HepG2 (cell line): ENCODE results near the gene BPI. TPM values are rescaled to one million over a fixed set of nuclear protein-coding genes. Genes with fewer than 3 reads are reported as not detected.

Experiments used
- ARNT ChIP-seq: fragments of 450-650 bp; IDR thresholded peaks from 2 replicates; pipeline ENCODE4 v1.6.1; 2017
- GATA4 ChIP-seq: sonication (generic); IDR thresholded peaks from 2 replicates; pipeline ENCODE4 v1.6.1; 2016; ENCODE audit warnings: antibody characterized with exemption, low read depth, borderline replicate concordance
- HOXA7 ChIP-seq: sonication (generic); formaldehyde crosslinking; IDR thresholded peaks from 2 replicates; pipeline ENCODE4 v1.8.1; 2022; ENCODE audit warnings: mild to moderate bottlenecking, missing genetic modification reagents, moderate library complexity
- MEF2D ChIP-seq: sonication (generic); formaldehyde crosslinking; IDR thresholded peaks from 2 replicates; pipeline ENCODE4 v1.5.1; 2020; ENCODE audit warnings: mild to moderate bottlenecking, missing genetic modification reagents
- MIXL1 ChIP-seq: IDR thresholded peaks from 2 replicates; pipeline ENCODE4 v1.6.1; 2016
- MYNN ChIP-seq: sonication (generic); formaldehyde crosslinking; IDR thresholded peaks from 2 replicates; pipeline ENCODE4 v1.4.0; 2020; ENCODE audit warnings: mild to moderate bottlenecking, low read depth, missing genetic modification reagents
- RAD21 ChIP-seq: fragments of 450-650 bp; formaldehyde crosslinking; IDR thresholded peaks from 2 replicates; pipeline ENCODE4 v1.5.0; 2020; ENCODE audit warnings: mild to moderate bottlenecking
- RNF2 ChIP-seq: fragments of 450-650 bp; conservative IDR thresholded peaks from 2 replicates; pipeline ENCODE4 v1.6.1; 2016; ENCODE audit warnings: low read depth
- SP1 ChIP-seq, 2 experiments: fragments of 450-650 bp in 1 of 2; sonication (generic) in 1 of 2; formaldehyde crosslinking in 1 of 2; IDR thresholded peaks; 2 replicates each; pipeline versions ENCODE4 v1.4.0 to v1.6.1; 2016 to 2020; ENCODE audit warnings: missing genetic modification reagents in 1 of 2
- SP5 ChIP-seq: IDR thresholded peaks from 2 replicates; pipeline ENCODE4 v1.6.1; 2016; ENCODE audit warnings: low read depth, borderline replicate concordance
- TEAD3 ChIP-seq: optimal IDR thresholded peaks from 2 replicates; pipeline ENCODE3; 2016; ENCODE audit warnings: borderline replicate concordance
- TFE3 ChIP-seq: IDR thresholded peaks from 2 replicates; pipeline ENCODE4 v1.6.1; 2016
- XRCC5 ChIP-seq: fragments of 200-400 bp; formaldehyde crosslinking; optimal IDR thresholded peaks from 2 replicates; pipeline ENCODE3; 2017; ENCODE audit warnings: mild to moderate bottlenecking, low read length
- YEATS4 ChIP-seq: sonication (generic); formaldehyde crosslinking; IDR thresholded peaks from 2 replicates; pipeline ENCODE4 v1.4.0; 2020; ENCODE audit warnings: missing genetic modification reagents, borderline replicate concordance
- ZFP36L2 ChIP-seq: sonication (generic); formaldehyde crosslinking; IDR thresholded peaks from 2 replicates; pipeline ENCODE4 v1.4.0; 2020; ENCODE audit warnings: missing genetic modification reagents
- ZFP82 ChIP-seq: sonication (generic); formaldehyde crosslinking; IDR thresholded peaks from 2 replicates; pipeline ENCODE4 v1.5.1; 2020; ENCODE audit warnings: mild to moderate bottlenecking, missing genetic modification reagents, borderline replicate concordance
- ZMYM4 ChIP-seq: sonication (generic); formaldehyde crosslinking; IDR thresholded peaks from 2 replicates; pipeline ENCODE4 v1.8.1; 2023; ENCODE audit warnings: mild to moderate bottlenecking, missing genetic modification reagents
- ZNF296 ChIP-seq: sonication (generic); formaldehyde crosslinking; conservative IDR thresholded peaks from 2 replicates; pipeline ENCODE4 v1.5.0; 2020; ENCODE audit warnings: mild to moderate bottlenecking, missing genetic modification reagents
- ZNF598 ChIP-seq: sonication (generic); formaldehyde crosslinking; IDR thresholded peaks from 2 replicates; pipeline ENCODE4 v1.5.1; 2020; ENCODE audit warnings: mild to moderate bottlenecking, missing genetic modification reagents, borderline replicate concordance
- polyA plus RNA-seq, 8 experiments: library from polyadenylated mRNA; depleted of rRNA in 3 of 8; stranded (reverse) in 7 of 8; unstranded in 1 of 8; fragments of >200 nt; fragmentation: Illumina TruSeq in 4 of 8; extraction: Trizol in 4 of 8; gene quantifications; 2 replicates each; pipeline versions ENCODE4 v1.2.1 to v1.2.3, GENCODE V29; 2011 to 2016; ENCODE audit warnings: low read depth in 4 of 8, missing spikeins in 1 of 8, mixed read lengths in 1 of 8; ENCODE audit not compliant: insufficient read depth in 1 of 8
- total RNA-seq, 5 experiments: library from RNA; depleted of rRNA; stranded (reverse); fragments of >200 nt; fragmentation: Illumina TruSeq; extraction: Trizol; gene quantifications; 2 replicates each; pipeline ENCODE4 v1.2.3, GENCODE V29; 2016; ENCODE audit warnings: low read depth in 1 of 5
- TF ChIP-seq, protein P1 (sequence below): sonication (generic); formaldehyde crosslinking; IDR thresholded peaks from 2 replicates; pipeline ENCODE4 v1.9.0; 2021; ENCODE audit warnings: missing genetic modification reagents, borderline replicate concordance
- TF ChIP-seq, protein P2 (sequence below): IDR thresholded peaks from 2 replicates; pipeline ENCODE4 v1.6.1; 2016; ENCODE audit warnings: low read depth, missing genetic modification reagents, missing compliant biosample characterization
- TF ChIP-seq, protein P3 (sequence below): sonication (generic); formaldehyde crosslinking; IDR thresholded peaks from 2 replicates; pipeline ENCODE4 v1.5.1; 2020; ENCODE audit warnings: mild to moderate bottlenecking, missing genetic modification reagents, borderline replicate concordance

The BPI gene
- total and polyA plus RNA-seq, 2 of the 13 experiments (the other 11 are each of a cell fraction or from before 2014, with no cell fraction given): not detected

- TF ChIP-seq, protein P1, sequence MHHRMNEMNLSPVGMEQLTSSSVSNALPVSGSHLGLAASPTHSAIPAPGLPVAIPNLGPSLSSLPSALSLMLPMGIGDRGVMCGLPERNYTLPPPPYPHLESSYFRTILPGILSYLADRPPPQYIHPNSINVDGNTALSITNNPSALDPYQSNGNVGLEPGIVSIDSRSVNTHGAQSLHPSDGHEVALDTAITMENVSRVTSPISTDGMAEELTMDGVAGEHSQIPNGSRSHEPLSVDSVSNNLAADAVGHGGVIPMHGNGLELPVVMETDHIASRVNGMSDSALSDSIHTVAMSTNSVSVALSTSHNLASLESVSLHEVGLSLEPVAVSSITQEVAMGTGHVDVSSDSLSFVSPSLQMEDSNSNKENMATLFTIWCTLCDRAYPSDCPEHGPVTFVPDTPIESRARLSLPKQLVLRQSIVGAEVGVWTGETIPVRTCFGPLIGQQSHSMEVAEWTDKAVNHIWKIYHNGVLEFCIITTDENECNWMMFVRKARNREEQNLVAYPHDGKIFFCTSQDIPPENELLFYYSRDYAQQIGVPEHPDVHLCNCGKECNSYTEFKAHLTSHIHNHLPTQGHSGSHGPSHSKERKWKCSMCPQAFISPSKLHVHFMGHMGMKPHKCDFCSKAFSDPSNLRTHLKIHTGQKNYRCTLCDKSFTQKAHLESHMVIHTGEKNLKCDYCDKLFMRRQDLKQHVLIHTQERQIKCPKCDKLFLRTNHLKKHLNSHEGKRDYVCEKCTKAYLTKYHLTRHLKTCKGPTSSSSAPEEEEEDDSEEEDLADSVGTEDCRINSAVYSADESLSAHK: no peak
- TF ChIP-seq, protein P2, sequence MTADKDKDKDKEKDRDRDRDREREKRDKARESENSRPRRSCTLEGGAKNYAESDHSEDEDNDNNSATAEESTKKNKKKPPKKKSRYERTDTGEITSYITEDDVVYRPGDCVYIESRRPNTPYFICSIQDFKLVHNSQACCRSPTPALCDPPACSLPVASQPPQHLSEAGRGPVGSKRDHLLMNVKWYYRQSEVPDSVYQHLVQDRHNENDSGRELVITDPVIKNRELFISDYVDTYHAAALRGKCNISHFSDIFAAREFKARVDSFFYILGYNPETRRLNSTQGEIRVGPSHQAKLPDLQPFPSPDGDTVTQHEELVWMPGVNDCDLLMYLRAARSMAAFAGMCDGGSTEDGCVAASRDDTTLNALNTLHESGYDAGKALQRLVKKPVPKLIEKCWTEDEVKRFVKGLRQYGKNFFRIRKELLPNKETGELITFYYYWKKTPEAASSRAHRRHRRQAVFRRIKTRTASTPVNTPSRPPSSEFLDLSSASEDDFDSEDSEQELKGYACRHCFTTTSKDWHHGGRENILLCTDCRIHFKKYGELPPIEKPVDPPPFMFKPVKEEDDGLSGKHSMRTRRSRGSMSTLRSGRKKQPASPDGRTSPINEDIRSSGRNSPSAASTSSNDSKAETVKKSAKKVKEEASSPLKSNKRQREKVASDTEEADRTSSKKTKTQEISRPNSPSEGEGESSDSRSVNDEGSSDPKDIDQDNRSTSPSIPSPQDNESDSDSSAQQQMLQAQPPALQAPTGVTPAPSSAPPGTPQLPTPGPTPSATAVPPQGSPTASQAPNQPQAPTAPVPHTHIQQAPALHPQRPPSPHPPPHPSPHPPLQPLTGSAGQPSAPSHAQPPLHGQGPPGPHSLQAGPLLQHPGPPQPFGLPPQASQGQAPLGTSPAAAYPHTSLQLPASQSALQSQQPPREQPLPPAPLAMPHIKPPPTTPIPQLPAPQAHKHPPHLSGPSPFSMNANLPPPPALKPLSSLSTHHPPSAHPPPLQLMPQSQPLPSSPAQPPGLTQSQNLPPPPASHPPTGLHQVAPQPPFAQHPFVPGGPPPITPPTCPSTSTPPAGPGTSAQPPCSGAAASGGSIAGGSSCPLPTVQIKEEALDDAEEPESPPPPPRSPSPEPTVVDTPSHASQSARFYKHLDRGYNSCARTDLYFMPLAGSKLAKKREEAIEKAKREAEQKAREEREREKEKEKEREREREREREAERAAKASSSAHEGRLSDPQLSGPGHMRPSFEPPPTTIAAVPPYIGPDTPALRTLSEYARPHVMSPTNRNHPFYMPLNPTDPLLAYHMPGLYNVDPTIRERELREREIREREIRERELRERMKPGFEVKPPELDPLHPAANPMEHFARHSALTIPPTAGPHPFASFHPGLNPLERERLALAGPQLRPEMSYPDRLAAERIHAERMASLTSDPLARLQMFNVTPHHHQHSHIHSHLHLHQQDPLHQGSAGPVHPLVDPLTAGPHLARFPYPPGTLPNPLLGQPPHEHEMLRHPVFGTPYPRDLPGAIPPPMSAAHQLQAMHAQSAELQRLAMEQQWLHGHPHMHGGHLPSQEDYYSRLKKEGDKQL: no peak
- no peak for TF ChIP-seq TEAD3 (CRISPR knock-in tag)
- TF ChIP-seq ZMYM4 (CRISPR knock-in tag): no peak
- no peak for TF ChIP-seq ZFP36L2 (CRISPR knock-in tag)
- no peak for TF ChIP-seq MIXL1
- TF ChIP-seq MYNN (CRISPR knock-in tag): no peak
- no peak for TF ChIP-seq ZFP82 (CRISPR knock-in tag)
- no peak for TF ChIP-seq ZNF296
- no peak for TF ChIP-seq MEF2D (CRISPR knock-in tag)
- no peak for TF ChIP-seq GATA4
- TF ChIP-seq HOXA7 (CRISPR knock-in tag): no peak
- peak; percentile 81; the same call in 1 of the 2 replicates for TF ChIP-seq ARNT
- TF ChIP-seq SP1 (IDR thresholded peaks at IDR 0.05): peak; percentile 59; the same call in 1 of the 2 replicates
- no peak for TF ChIP-seq SP1 (CRISPR knock-in tag; IDR thresholded peaks at IDR 0.05)
- TF ChIP-seq SP5 (CRISPR knock-in tag): no peak
- no peak for TF ChIP-seq XRCC5
- no peak for TF ChIP-seq TFE3
- TF ChIP-seq, protein P3, sequence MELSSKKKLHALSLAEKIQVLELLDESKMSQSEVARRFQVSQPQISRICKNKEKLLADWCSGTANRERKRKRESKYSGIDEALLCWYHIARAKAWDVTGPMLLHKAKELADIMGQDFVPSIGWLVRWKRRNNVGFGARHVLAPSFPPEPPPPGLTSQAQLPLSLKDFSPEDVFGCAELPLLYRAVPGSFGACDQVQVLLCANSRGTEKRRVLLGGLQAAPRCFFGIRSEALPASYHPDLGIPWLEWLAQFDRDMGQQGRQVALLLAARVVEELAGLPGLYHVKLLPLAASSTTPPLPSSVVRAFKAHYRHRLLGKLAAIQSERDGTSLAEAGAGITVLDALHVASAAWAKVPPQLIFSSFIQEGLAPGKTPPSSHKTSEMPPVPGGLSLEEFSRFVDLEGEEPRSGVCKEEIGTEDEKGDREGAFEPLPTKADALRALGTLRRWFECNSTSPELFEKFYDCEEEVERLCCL (CRISPR knock-in tag): no peak
- TF ChIP-seq ZNF598 (CRISPR knock-in tag): no peak
- TF ChIP-seq RNF2: no peak
- TF ChIP-seq YEATS4 (CRISPR knock-in tag): no peak
- TF ChIP-seq RAD21 (CRISPR knock-in tag): no peak
These were observed 9.7 kb downstream of the BPI start (continued) for GRCh38 chr20:38313676-38314075.
